Esophagus squamous epithelium (tissue), 4 donors: Measurements from ENCODE around the gene OMA1.
"Not testable (repeated sequence)": the region's sequence is repeated elsewhere in the genome, so short reads cannot be mapped to it uniquely, and the experiment has no call there.

ENCODE experiments used
- POLR2A ChIP-seq, 4 donors: fragments of 450-650 bp; IDR thresholded peaks; one replicate each; pipeline ENCODE4 v1.6.1; 2017; ENCODE audit warnings: antibody characterized with exemption in 4 of 4, mild to moderate bottlenecking in 4 of 4, moderate library complexity in 3 of 4
- TF ChIP-seq, protein P1 (sequence below), 6 experiments: fragments of 450-650 bp in 4 of 6; fragments of 200-600 bp in 2 of 6; sonication (generic) in 2 of 6; IDR thresholded peaks; one replicate each; pipeline ENCODE4 v1.5.1; 2016 to 2019; ENCODE audit warnings: antibody characterized with exemption in 6 of 6, mild to moderate bottlenecking in 4 of 6, moderate library complexity in 4 of 6

DNA sequence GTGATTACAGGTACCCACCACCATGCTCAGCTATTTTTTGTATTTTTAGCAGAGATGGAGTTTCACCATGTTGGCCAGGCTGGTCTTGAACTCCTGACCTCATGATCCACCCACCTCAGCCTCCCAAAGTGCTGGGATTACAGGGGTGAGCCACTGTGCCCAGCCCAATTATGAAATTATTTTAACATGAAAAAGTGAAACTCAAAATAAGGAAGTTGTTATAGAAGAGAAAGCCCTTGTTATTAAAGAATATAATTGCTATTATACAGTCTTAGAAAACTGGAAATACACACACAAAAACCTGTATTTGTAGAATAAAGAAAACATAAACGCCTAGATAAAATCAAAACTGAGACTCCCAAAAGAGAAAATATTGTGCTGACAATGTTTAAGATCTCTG, 14.7 kb downstream of the OMA1 start:
- TF ChIP-seq, protein P1, sequence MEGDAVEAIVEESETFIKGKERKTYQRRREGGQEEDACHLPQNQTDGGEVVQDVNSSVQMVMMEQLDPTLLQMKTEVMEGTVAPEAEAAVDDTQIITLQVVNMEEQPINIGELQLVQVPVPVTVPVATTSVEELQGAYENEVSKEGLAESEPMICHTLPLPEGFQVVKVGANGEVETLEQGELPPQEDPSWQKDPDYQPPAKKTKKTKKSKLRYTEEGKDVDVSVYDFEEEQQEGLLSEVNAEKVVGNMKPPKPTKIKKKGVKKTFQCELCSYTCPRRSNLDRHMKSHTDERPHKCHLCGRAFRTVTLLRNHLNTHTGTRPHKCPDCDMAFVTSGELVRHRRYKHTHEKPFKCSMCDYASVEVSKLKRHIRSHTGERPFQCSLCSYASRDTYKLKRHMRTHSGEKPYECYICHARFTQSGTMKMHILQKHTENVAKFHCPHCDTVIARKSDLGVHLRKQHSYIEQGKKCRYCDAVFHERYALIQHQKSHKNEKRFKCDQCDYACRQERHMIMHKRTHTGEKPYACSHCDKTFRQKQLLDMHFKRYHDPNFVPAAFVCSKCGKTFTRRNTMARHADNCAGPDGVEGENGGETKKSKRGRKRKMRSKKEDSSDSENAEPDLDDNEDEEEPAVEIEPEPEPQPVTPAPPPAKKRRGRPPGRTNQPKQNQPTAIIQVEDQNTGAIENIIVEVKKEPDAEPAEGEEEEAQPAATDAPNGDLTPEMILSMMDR (IDR thresholded peaks at IDR 0.05), result not testable (repeated sequence)
- not testable (repeated sequence) for TF ChIP-seq POLR2A (IDR thresholded peaks at IDR 0.05)
